NCI-H1092 treated with DMSO at 0.1 percent for 48 hours (cell line): ENCODE results near the gene SFRP2.

ENCODE experiments used
- DNase-seq: peaks from one replicate; lab custom pipeline; 2025; lab: John Stamatoyannopoulos, UW

Gene SFRP2

GRCh38 chr4:153794006-153794405 is 5.1 kb upstream of the SFRP2 start:
- DNase-seq, result no peak

GRCh38 chr4:153792618-153793247 is 3.9 kb upstream of the SFRP2 start:
- no peak for DNase-seq

- no peak for DNase-seq
Measured at GRCh38 chr4:153791746-153792617, 3.1 kb upstream of the SFRP2 start.

GRCh38 chr4:153790962-153791551 is 2.2 kb upstream of the SFRP2 start:
- DNase-seq, result no peak

- no peak for DNase-seq
Measured at GRCh38 chr4:153790500-153790865, 1.6 kb upstream of the SFRP2 start.

- DNase-seq, result no peak
Measured at GRCh38 chr4:153789741-153790499, 1.0 kb upstream of the SFRP2 start.

- DNase-seq, result no peak
Measured at GRCh38 chr4:153788051-153788412, 851 bp downstream of the SFRP2 start.

- no peak for DNase-seq
Measured at GRCh38 chr4:153787575-153787974, 1.3 kb downstream of the SFRP2 start.

- DNase-seq, result no peak
Measured at GRCh38 chr4:153787061-153787560, 1.8 kb downstream of the SFRP2 start.

- no peak for DNase-seq
Measured at GRCh38 chr4:153785910-153786721, 2.8 kb downstream of the SFRP2 start.

GRCh38 chr4:153784166-153784699 is 4.7 kb downstream of the SFRP2 start:
- no peak for DNase-seq

GRCh38 chr4:153782581-153782980 is 6.3 kb downstream of the SFRP2 start:
- DNase-seq, result no peak

- no peak for DNase-seq
Measured at GRCh38 chr4:153781717-153782416, 7.0 kb downstream of the SFRP2 start.

- no peak for DNase-seq
Measured at GRCh38 chr4:153781280-153781679, 7.6 kb downstream of the SFRP2 start.

- DNase-seq, result no peak
Measured at GRCh38 chr4:153780876-153781275, 8.0 kb downstream of the SFRP2 start.

GRCh38 chr4:153780221-153780620 is 8.7 kb downstream of the SFRP2 start:
- no peak for DNase-seq

GRCh38 chr4:153778383-153778782 is 10.5 kb downstream of the SFRP2 start:
- no peak for DNase-seq

- no peak for DNase-seq
Measured at GRCh38 chr4:153777421-153777820, 11.5 kb downstream of the SFRP2 start.

- DNase-seq, result no peak
Measured at GRCh38 chr4:153776601-153777000, 12.3 kb downstream of the SFRP2 start.

- no peak for DNase-seq
Measured at GRCh38 chr4:153773236-153773690, 15.6 kb downstream of the SFRP2 start.
